Panc1 (cell line): Measurements from ENCODE around the gene PALD1.

Experiments used
- CTCF ChIP-seq: fragments of 450-650 bp; IDR thresholded peaks from 2 replicates; pipeline ENCODE4 v1.5.1; 2017; ENCODE audit warnings: mild to moderate bottlenecking
- POLR2AphosphoS5 ChIP-seq: IDR thresholded peaks from 2 replicates; pipeline ENCODE4 v1.6.1; 2012; ENCODE audit warnings: mild to moderate bottlenecking, low read depth, low read length, moderate library complexity
- TCF7L2 ChIP-seq: IDR thresholded peaks from 2 replicates; pipeline ENCODE4 v1.6.1; 2011; ENCODE audit warnings: mild to moderate bottlenecking, low read depth, low read length, inconsistent platforms

GRCh38 chr10:70503776-70504175, 25.2 kb downstream of the PALD1 start:
- TF ChIP-seq POLR2AphosphoS5: no peak
- no peak for TF ChIP-seq CTCF
- no peak for TF ChIP-seq TCF7L2
